Hepatocyte (in vitro differentiated cells): ENCODE results near the gene AP1S2.

Source experiments
- CTCF ChIP-seq: fragments of 200-600 bp; sonication (generic); IDR thresholded peaks from 2 replicates; pipeline ENCODE4 v1.5.1; 2016; ENCODE audit warnings: antibody characterized with exemption, mild to moderate bottlenecking; ENCODE audit not compliant: poor library complexity
- EZH2 ChIP-seq: fragments of 200-600 bp; sonication (generic); IDR thresholded peaks from 2 replicates; pipeline ENCODE4 v1.6.1; 2016; ENCODE audit warnings: antibody characterized with exemption, mild to moderate bottlenecking, borderline replicate concordance
- EZH2phosphoT487 ChIP-seq: fragments of 200-600 bp; sonication (generic); IDR thresholded peaks from one replicate; pipeline ENCODE4 v1.6.1; 2018; ENCODE audit warnings: antibody characterized with exemption, mild to moderate bottlenecking, low read depth, moderate library complexity; ENCODE audit not compliant: unreplicated experiment, severe bottlenecking

- no peak for TF ChIP-seq CTCF
- TF ChIP-seq EZH2, result no peak
- no peak for TF ChIP-seq EZH2phosphoT487
Measured at GRCh38 chrX:15853586-15854079, 980 bp downstream of the AP1S2 start.
